Large intestine (tissue), 3 donors: ENCODE measurements around the gene MYO1B. TPM values are rescaled to one million over a fixed set of nuclear protein-coding genes. Genes with fewer than 3 reads are reported as not detected.
A peak's percentile ranks its signal among the peaks of the same experiment; 100 is the strongest.
"Not testable (repeated sequence)": the region's sequence is repeated elsewhere in the genome, so short reads cannot be mapped to it uniquely, and the experiment has no call there.

Source experiments
- DNase-seq, 2 donors: peaks; one replicate each; pipeline versions ENCODE4 v3.0.0 to v3.0.0-alpha.2; 2013
- H3K27ac ChIP-seq: one replicate; pipeline ENCODE4 v1.5.1; 2013; ENCODE audit warnings: low read length
- H3K27me3 ChIP-seq: 2 replicates; pipeline ENCODE4 v1.6.1; 2013; ENCODE audit warnings: low read length; ENCODE audit not compliant: control insufficient read depth, insufficient read depth
- H3K36me3 ChIP-seq: 2 replicates; pipeline ENCODE4 v1.6.1; 2013; ENCODE audit warnings: low read length; ENCODE audit not compliant: control insufficient read depth, insufficient read depth
- H3K4me1 ChIP-seq: one replicate; pipeline ENCODE4 v1.6.1; 2013; ENCODE audit warnings: low read length; ENCODE audit not compliant: control insufficient read depth, insufficient read depth
- H3K4me3 ChIP-seq: one replicate; pipeline ENCODE4 v1.5.1; 2013; ENCODE audit warnings: low read length
- H3K9me3 ChIP-seq: one replicate; pipeline ENCODE4 v1.6.1; 2013; ENCODE audit warnings: mild to moderate bottlenecking, low read depth, low read length, moderate library complexity; ENCODE audit not compliant: control insufficient read depth
- whole genome bisulfite sequencing: methylation state at CpG from one replicate; pipeline ENCODE4 v1.1.5; 2013; ENCODE audit warnings: low lambda C conversion rate; ENCODE audit not compliant: insufficient coverage; 5-methylcytosine and 5-hydroxymethylcytosine counted together
- polyA plus RNA-seq: library from polyadenylated mRNA; unstranded; fragments of 120-200 nt; gene quantifications from one replicate; pipeline ENCODE4 v1.2.1, GENCODE V29; 2013

The MYO1B gene
- polyA plus RNA-seq, 1 donor, result 37.9 TPM

DNA sequence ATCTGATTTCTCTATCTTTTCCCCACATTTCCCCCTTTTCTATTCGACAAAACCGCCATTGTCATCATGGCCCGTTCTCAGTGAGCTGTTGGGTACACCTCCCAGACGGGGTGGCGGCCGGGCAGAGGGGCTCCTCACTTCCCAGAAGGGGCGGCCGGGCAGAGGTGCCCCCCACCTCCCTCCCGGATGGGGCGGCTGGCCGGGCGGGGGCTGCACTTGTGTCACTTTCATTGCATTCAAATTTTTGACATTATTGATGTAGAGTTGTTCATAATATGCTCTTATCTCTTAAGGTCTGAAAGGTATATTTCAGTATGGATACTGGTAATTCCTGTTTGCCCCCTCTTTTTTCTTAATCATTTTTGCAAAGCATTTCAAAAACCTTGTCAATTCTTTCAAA, 211.3 kb downstream of the MYO1B start:
- H3K9me3 ChIP-seq, result peaks cover 10% of the 10 kb centered on the region
- not testable (repeated sequence) for H3K36me3 ChIP-seq
- WGBS, result 100% methylated on average over 2 of the region's 12 CpGs

DNA sequence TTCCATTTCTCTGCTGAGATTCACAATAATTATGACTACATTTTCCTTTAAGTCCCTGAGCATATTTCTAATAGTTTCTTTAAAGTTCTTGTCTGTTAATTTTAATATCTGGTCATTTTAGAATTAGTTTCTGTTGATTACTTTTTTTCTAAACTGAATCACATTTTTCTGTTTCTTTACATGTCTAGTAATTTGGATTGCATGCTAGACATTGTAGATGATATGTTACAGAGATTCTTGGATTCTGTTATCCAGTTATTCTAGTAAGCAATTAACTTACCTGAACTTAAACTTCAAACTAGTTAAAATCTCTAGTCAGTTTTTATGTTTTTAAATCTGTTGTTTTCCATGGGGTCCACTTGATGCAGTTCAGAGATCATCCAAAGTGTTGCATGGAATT, 214.0 kb downstream of the MYO1B start:
- Histone ChIP-seq H3K4me3 (no peak overlapping the region), H3K4me1 (peaks cover 18% of the 10 kb centered on the region), H3K36me3 (no peaks in the 10 kb centered on the region), H3K9me3 (peaks cover 10% of the 10 kb centered on the region), H3K27ac (no peak overlapping the region), H3K27me3 (no peaks in the 10 kb centered on the region)
- no peak for DNase-seq

More for the DNA sequence above, 211.3 kb downstream of the MYO1B start:
- H3K4me3 ChIP-seq, DNase-seq, H3K27ac ChIP-seq, H3K27me3 ChIP-seq, H3K4me1 ChIP-seq: not testable (repeated sequence)

DNA sequence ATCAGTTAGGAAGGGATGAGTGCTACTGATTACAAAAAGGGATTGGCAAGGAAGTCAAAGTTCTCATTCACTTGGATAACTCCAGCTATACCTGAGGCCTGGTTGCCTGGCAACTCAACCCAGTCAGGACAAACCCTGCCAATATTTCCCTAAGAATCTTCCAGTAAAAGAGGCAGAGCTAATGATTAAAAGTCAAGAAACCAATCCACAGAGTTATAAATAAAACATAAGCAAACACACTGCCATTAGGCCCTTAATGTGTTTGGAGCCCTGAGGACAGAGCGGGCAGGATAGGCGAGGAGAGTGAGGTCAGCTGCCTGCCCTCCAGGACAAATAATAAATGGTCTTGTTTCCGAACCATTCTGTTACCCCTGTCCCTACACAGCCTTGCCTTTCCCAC, 217.2 kb downstream of the MYO1B start:
- H3K36me3 ChIP-seq, result no peaks in the 10 kb centered on the region
- H3K4me3 ChIP-seq, result no peak overlapping the region
- no CpG with 5 or more reads among the region's 3 CpGs for WGBS
- no peaks in the 10 kb centered on the region for H3K27me3 ChIP-seq
- peak; percentile 61 to 85 for DNase-seq
- peaks cover 20% of the 10 kb centered on the region for H3K4me1 ChIP-seq
- H3K9me3 ChIP-seq, result peaks cover 6% of the 10 kb centered on the region
- H3K27ac ChIP-seq, result peak overlapping the region; percentile 30

DNA sequence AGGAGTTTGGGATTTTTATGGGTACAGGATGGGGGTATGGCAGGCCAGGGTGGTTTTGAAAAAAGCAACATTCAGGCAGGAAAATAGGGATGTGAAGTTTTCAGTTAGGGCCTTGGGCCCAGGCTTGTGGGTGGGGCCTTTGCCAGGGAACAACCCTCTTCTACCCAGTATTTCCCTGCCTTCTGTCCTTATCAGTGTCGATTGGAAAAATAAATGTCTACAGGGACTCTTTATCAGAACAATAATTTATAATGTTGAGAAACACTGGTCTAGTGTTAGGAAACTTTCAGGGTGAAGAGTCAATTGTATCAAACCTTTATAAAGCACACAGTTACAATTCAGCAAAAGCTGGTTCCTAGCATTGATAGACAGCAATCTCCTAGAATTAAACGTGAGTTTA, 218.6 kb downstream of the MYO1B start:
- no CpG with 5 or more reads among the region's 2 CpGs for WGBS
- no peaks in the 10 kb centered on the region for H3K36me3 ChIP-seq
- H3K9me3 ChIP-seq, result peaks cover 5% of the 10 kb centered on the region
- peaks cover 20% of the 10 kb centered on the region for H3K4me1 ChIP-seq
- H3K27me3 ChIP-seq, result no peaks in the 10 kb centered on the region
- H3K27ac ChIP-seq, result no peak overlapping the region
- no peak overlapping the region for H3K4me3 ChIP-seq
- peak in 1 of 2 donors; percentile 30 for DNase-seq

DNA sequence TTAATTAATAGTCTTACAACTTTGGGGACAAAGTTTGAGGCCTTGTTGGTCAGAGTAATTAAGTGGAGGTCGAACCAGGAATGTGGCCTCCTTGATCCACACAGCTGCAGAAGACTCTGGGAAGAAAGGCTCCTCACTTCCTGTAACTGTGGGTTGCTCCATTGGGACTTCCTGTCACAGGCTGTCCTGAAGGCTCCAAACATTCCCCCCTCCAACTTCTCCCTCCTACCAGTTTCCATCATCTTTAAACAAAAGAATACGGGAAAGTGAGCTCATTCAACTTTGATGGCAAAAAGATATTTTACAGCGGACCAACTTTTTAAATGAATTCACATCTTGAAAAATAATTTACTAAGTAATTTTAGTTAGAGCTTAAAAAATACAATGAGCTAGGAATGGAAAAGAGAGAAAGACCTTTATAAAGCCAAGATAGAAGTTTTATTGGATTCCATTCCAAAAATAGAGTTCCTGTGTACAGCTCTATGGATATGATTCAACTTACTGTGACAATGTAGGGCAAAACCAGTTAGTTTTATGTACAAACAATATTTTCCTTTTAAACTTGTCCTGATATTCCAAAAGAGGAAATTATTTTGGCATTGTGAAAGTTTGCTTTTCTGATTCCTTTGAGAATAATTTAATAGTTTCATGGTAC, 220.7 kb downstream of the MYO1B start:
- Histone ChIP-seq H3K4me3 (no peak overlapping the region), H3K27me3 (no peaks in the 10 kb centered on the region), H3K27ac (no peak overlapping the region), H3K9me3 (no peaks in the 10 kb centered on the region), H3K36me3 (no peaks in the 10 kb centered on the region), H3K4me1 (peaks cover 20% of the 10 kb centered on the region)
- 100% methylated on average over 1 of the region's 3 CpGs for WGBS
- no peak for DNase-seq

DNA sequence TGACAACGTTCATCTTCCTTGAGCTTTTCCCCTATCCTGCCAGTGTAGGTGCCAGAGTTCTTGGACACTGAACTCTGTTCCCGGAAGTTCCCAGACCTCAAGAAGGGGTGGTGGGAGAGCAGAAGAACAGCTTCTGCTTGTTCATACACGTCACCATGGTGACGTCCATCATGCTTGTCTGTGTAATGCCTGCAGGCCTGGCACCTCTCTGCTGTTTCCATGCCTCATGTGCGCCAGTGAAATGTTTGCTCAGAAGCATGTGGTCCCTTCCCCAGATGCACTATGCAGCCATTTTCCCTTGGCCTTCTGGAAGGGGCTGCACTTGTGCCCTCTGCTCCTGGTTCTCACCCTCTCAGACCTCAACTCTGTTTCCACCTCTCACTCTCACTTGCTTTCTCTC, 221.9 kb downstream of the MYO1B start:
- WGBS, result no CpG with 5 or more reads among the region's 5 CpGs
- H3K27ac ChIP-seq, result no peak overlapping the region
- DNase-seq, result peak in 1 of 2 donors; percentile 46

DNA sequence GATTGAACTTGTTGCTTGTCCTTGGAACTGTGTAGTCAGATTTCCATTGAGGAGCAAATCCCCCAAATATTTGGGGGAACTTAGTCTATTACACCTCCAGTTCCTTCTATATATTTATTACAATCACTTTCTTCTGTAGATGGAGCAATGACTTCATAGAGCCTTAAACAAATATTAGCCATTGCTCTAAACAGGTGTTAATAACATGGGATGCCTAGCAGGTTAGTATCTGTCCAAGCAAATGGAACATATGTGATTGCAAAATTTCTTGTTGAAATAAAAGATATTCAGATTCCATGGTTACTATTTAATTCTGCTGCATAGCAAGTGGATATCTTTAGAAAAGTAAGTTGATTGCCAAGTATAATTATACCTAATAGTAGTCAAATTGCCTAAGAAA, 225.1 kb downstream of the MYO1B start:
- H3K4me1 ChIP-seq, result no peaks in the 10 kb centered on the region
- H3K4me3 ChIP-seq, result no peak overlapping the region
- H3K27me3 ChIP-seq, result no peaks in the 10 kb centered on the region
- peak in 1 of 2 donors; percentile 15 for DNase-seq
- no peaks in the 10 kb centered on the region for H3K36me3 ChIP-seq
- H3K9me3 ChIP-seq, result no peaks in the 10 kb centered on the region
- H3K27ac ChIP-seq, result no peak overlapping the region

More for the DNA sequence above, 221.9 kb downstream of the MYO1B start:
- peaks cover 20% of the 10 kb centered on the region for H3K4me1 ChIP-seq
- H3K27me3 ChIP-seq, result no peaks in the 10 kb centered on the region
- H3K36me3 ChIP-seq, result no peaks in the 10 kb centered on the region
- no peaks in the 10 kb centered on the region for H3K9me3 ChIP-seq
- H3K4me3 ChIP-seq, result no peak overlapping the region

DNA sequence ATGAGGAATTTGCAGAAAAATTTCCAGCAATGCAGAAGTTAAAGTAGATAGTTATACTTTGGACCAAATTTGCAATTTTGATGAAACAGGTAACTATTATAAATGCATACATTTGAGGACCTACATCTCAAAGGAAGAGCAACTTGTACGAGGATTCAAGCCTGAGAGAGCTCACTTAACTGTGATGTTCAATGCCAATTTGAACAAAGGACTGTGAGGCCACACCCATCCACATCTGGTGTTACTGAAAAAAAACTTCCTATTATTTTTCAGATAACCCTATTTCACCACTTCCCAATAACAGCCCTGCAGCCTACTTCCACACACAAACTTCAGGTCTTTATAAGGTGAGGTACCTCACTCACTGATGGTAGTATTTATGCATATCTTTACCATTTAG, 229.3 kb downstream of the MYO1B start:
- Histone ChIP-seq H3K9me3 (no peaks in the 10 kb centered on the region), H3K4me1 (peaks cover 4% of the 10 kb centered on the region), H3K27ac (no peak overlapping the region), H3K27me3 (no peaks in the 10 kb centered on the region), H3K4me3 (no peak overlapping the region), H3K36me3 (no peaks in the 10 kb centered on the region)
- WGBS, result 60% methylated on average over 1 of the region's 1 CpG
- no peak for DNase-seq

Other genes with a start within 250 kb of the MYO1B start
- gene STAT1, start 231.2 kb upstream of the MYO1B start, polyA plus RNA-seq, result 78.7 TPM
- 3.7 TPM for gene STAT4, start 94.4 kb upstream of the MYO1B start, polyA plus RNA-seq